ENCODE data around the gene STK32B. TPM values are rescaled to one million over a fixed set of nuclear protein-coding genes. Genes with fewer than 3 reads are reported as not detected.

STK32B gene
- total RNA-seq, 4 donors from 2014 or later, result 3.0 to 33.8 (median 4.3) TPM

- intact Hi-C loops (cut with DNase I; ENCODE audit: low total_unique reads), result no loop called here
- no peak overlapping the region for H3K4me3 ChIP-seq
- no peaks in the 10 kb centered on the region for H3K27me3 ChIP-seq
- H3K36me3 ChIP-seq, result no peaks in the 10 kb centered on the region
- TF ChIP-seq CTCF (IDR thresholded peaks at IDR 0.05) (no peak), POLR2A (IDR thresholded peaks at IDR 0.05) (no peak)
- H3K4me1 ChIP-seq, result no peaks in the 10 kb centered on the region
- H3K9me3 ChIP-seq, result no peaks in the 10 kb centered on the region
- no peak overlapping the region for H3K27ac ChIP-seq
- DNase-seq, result no peak
Measured at GRCh38 chr4:5118994-5119835, 67.9 kb downstream of the STK32B start.

- no peak for DNase-seq
- no peaks in the 10 kb centered on the region for H3K9me3 ChIP-seq
- intact Hi-C loops (cut with DNase I; ENCODE audit: low total_unique reads), result no loop called here
- no peaks in the 10 kb centered on the region for H3K27me3 ChIP-seq
- H3K36me3 ChIP-seq, result no peaks in the 10 kb centered on the region
- no peak for TF ChIP-seq CTCF (IDR thresholded peaks at IDR 0.05)
- TF ChIP-seq POLR2A (IDR thresholded peaks at IDR 0.05), result no peak
- H3K4me3 ChIP-seq, result no peak overlapping the region
- H3K4me1 ChIP-seq, result no peaks in the 10 kb centered on the region
- no peak overlapping the region for H3K27ac ChIP-seq
Measured at GRCh38 chr4:5120067-5120466, 68.8 kb downstream of the STK32B start.

- Histone ChIP-seq H3K4me3 (no peak overlapping the region), H3K27ac (no peak overlapping the region), H3K36me3 (no peaks in the 10 kb centered on the region), H3K27me3 (no peaks in the 10 kb centered on the region), H3K9me3 (no peaks in the 10 kb centered on the region), H3K4me1 (no peaks in the 10 kb centered on the region)
- no peak for TF ChIP-seq CTCF (IDR thresholded peaks at IDR 0.05)
- no peak for TF ChIP-seq POLR2A (IDR thresholded peaks at IDR 0.05)
- no peak for DNase-seq
- intact Hi-C loops (cut with DNase I; ENCODE audit: low total_unique reads), result no loop called here
Measured at GRCh38 chr4:5120468-5120867, 69.2 kb downstream of the STK32B start.

- Histone ChIP-seq H3K27ac (no peak overlapping the region), H3K27me3 (no peaks in the 10 kb centered on the region), H3K4me3 (no peak overlapping the region), H3K36me3 (no peaks in the 10 kb centered on the region), H3K9me3 (no peaks in the 10 kb centered on the region), H3K4me1 (no peaks in the 10 kb centered on the region)
- TF ChIP-seq CTCF (IDR thresholded peaks at IDR 0.05), result no peak
- TF ChIP-seq POLR2A (IDR thresholded peaks at IDR 0.05), result no peak
- DNase-seq, result no peak
- intact Hi-C loops (cut with DNase I; ENCODE audit: low total_unique reads), result no loop called here
Measured at GRCh38 chr4:5122114-5122513, 70.8 kb downstream of the STK32B start.

GRCh38 chr4:5124876-5125275 is 73.6 kb downstream of the STK32B start:
- intact Hi-C loops (cut with DNase I; ENCODE audit: low total_unique reads), result no loop called here
- no peak overlapping the region for H3K4me3 ChIP-seq
- DNase-seq, result no peak

More at GRCh38 chr4:5124876-5125275, 73.6 kb downstream of the STK32B start:
- Histone ChIP-seq H3K9me3 (no peaks in the 10 kb centered on the region), H3K4me1 (no peaks in the 10 kb centered on the region), H3K27me3 (no peaks in the 10 kb centered on the region), H3K36me3 (no peaks in the 10 kb centered on the region), H3K27ac (no peak overlapping the region)
- TF ChIP-seq CTCF (IDR thresholded peaks at IDR 0.05) (no peak), POLR2A (IDR thresholded peaks at IDR 0.05) (no peak)
